Fibroblast of lung (primary cell): ENCODE results near the gene NPR2. TPM values are rescaled to one million over a fixed set of nuclear protein-coding genes. Genes with fewer than 3 reads are reported as not detected.

Source experiments
- DNase-seq, 2 donors: peaks; one replicate each; pipeline versions ENCODE4 v3.0.0 to v3.0.0-alpha.2; 2010; ENCODE audit warnings: low read depth in 2 of 2
- H2AFZ ChIP-seq: 2 replicates; pipeline ENCODE4 v1.5.1; 2012; ENCODE audit warnings: low read length, control low read depth, inconsistent platforms
- H3K27ac ChIP-seq: 2 replicates; pipeline ENCODE4 v1.5.1; 2011; ENCODE audit warnings: low read length, control low read depth; ENCODE audit not compliant: insufficient read depth
- H3K27me3 ChIP-seq: 2 replicates; pipeline ENCODE4 v1.5.1; 2011; ENCODE audit warnings: mild to moderate bottlenecking, low read length; ENCODE audit not compliant: control insufficient read depth, insufficient read depth
- H3K36me3 ChIP-seq: 2 replicates; pipeline ENCODE4 v1.5.1; 2011; ENCODE audit warnings: low read length; ENCODE audit not compliant: control insufficient read depth, insufficient read depth
- H3K4me1 ChIP-seq: 2 replicates; pipeline ENCODE4 v1.5.1; 2011; ENCODE audit warnings: low read length; ENCODE audit not compliant: control insufficient read depth, insufficient read depth; ENCODE audit errors: extremely low read depth
- H3K4me2 ChIP-seq: 2 replicates; pipeline ENCODE4 v1.5.1; 2011; ENCODE audit warnings: low read length, control low read depth; ENCODE audit not compliant: insufficient read depth; ENCODE audit errors: extremely low read depth
- H3K4me3 ChIP-seq, 4 experiments: fragments of 200-600 bp in 1 of 4; sonication (generic) in 1 of 4; replicated peaks in 1 of 4; 2 replicates each; pipeline ENCODE4 v1.5.1; 2011 to 2016; ENCODE audit warnings: low read length in 4 of 4, low read depth in 3 of 4, mild to moderate bottlenecking in 3 of 4, control low read depth in 2 of 4, inconsistent platforms in 1 of 4, mixed read lengths in 1 of 4; ENCODE audit not compliant: insufficient read depth in 1 of 4; ENCODE audit errors: control extremely low read depth in 1 of 4
- H3K79me2 ChIP-seq: 2 replicates; pipeline ENCODE4 v1.5.1; 2012; ENCODE audit warnings: mild to moderate bottlenecking, low read length, inconsistent platforms; ENCODE audit not compliant: control insufficient read depth, insufficient read depth
- H3K9ac ChIP-seq: 2 replicates; pipeline ENCODE4 v1.5.1; 2011; ENCODE audit warnings: mild to moderate bottlenecking, low read length, control low read depth; ENCODE audit not compliant: insufficient read depth
- H3K9me3 ChIP-seq: 2 replicates; pipeline ENCODE4 v1.5.1; 2012; ENCODE audit warnings: low read depth, low read length; ENCODE audit not compliant: control insufficient read depth, insufficient read depth
- H4K20me1 ChIP-seq: 2 replicates; pipeline ENCODE4 v1.5.1; 2011; ENCODE audit warnings: low read length; ENCODE audit not compliant: control insufficient read depth, insufficient read depth; ENCODE audit errors: extremely low read depth
- EZH2 ChIP-seq: IDR thresholded peaks from 2 replicates; pipeline ENCODE4 v1.5.1; 2012; ENCODE audit warnings: low read length, control low read depth, mild to moderate bottlenecking; ENCODE audit errors: missing control alignments
- polyA plus RNA-seq, 2 donors: library from polyadenylated mRNA; depleted of rRNA in 1 of 2; stranded (reverse) in 1 of 2; unstranded in 1 of 2; fragments of >200 nt; gene quantifications; 2 replicates each; pipeline ENCODE4 v1.2.1, GENCODE V29; 2011 to 2012; ENCODE audit warnings: missing spikeins in 1 of 2
- total RNA-seq: library from RNA; depleted of rRNA; stranded (reverse); fragments of >200 nt; gene quantifications from 2 replicates; pipeline ENCODE4 v1.2.1, GENCODE V29; 2014
- TF ChIP-seq, protein P1 (sequence below), 2 donors: IDR thresholded peaks in 1 of 2; conservative IDR thresholded peaks in 1 of 2; 1 replicate in 1 of 2; 2 replicates in 1 of 2; pipeline ENCODE4 v1.5.1; 2011 to 2012; ENCODE audit warnings: low read length in 2 of 2, control low read depth in 1 of 2, inconsistent platforms in 1 of 2, low read depth in 1 of 2, mild to moderate bottlenecking in 1 of 2

Gene NPR2
- total and polyA plus RNA-seq, 2 donors (not counting 1 experiment from before 2014, with no cell fraction given): 26.3 to 47.4 TPM

DNA sequence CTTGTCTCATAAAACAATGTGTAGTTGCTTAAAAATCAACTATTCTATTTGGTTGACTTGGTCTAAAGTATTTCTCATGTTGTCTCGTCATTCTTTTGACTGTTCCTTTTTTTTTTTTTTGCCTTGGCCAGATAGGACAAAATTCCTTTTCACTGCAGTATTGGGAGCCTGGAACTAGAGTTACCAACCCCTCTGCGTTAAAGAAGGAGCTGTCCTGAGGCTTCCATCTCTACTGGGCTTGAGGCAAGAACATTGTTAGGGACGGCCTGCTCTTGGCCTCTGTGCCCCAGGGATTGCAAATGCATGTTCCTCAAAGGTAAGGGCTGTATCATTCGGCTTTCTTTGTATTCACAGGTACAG is 1.4 kb upstream of the NPR2 start:
- no peak for DNase-seq
- H3K9ac ChIP-seq: no peak overlapping the region
- H3K79me2 ChIP-seq: peaks cover 4% of the 10 kb centered on the region
- TF ChIP-seq, protein P1, sequence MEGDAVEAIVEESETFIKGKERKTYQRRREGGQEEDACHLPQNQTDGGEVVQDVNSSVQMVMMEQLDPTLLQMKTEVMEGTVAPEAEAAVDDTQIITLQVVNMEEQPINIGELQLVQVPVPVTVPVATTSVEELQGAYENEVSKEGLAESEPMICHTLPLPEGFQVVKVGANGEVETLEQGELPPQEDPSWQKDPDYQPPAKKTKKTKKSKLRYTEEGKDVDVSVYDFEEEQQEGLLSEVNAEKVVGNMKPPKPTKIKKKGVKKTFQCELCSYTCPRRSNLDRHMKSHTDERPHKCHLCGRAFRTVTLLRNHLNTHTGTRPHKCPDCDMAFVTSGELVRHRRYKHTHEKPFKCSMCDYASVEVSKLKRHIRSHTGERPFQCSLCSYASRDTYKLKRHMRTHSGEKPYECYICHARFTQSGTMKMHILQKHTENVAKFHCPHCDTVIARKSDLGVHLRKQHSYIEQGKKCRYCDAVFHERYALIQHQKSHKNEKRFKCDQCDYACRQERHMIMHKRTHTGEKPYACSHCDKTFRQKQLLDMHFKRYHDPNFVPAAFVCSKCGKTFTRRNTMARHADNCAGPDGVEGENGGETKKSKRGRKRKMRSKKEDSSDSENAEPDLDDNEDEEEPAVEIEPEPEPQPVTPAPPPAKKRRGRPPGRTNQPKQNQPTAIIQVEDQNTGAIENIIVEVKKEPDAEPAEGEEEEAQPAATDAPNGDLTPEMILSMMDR (conservative IDR thresholded peaks at IDR 0.05 in 1 of 2, IDR thresholded peaks at IDR 0.05 in 1 of 2; ENCODE audit: low read depth in 1 of 2, low read length in 2 of 2): no peak
- TF ChIP-seq EZH2: no peak
- H3K9me3 ChIP-seq: no peaks in the 10 kb centered on the region
- H4K20me1 ChIP-seq: no peaks in the 10 kb centered on the region
- H3K4me2 ChIP-seq: no peak overlapping the region
- H3K27ac ChIP-seq: no peak overlapping the region
- H3K27me3 ChIP-seq: peaks cover 3% of the 10 kb centered on the region
- no peak overlapping the region for H2AFZ ChIP-seq
- H3K36me3 ChIP-seq: no peaks in the 10 kb centered on the region
- no peak overlapping the region for H3K4me3 ChIP-seq
- H3K4me1 ChIP-seq: peaks cover 14% of the 10 kb centered on the region

DNA sequence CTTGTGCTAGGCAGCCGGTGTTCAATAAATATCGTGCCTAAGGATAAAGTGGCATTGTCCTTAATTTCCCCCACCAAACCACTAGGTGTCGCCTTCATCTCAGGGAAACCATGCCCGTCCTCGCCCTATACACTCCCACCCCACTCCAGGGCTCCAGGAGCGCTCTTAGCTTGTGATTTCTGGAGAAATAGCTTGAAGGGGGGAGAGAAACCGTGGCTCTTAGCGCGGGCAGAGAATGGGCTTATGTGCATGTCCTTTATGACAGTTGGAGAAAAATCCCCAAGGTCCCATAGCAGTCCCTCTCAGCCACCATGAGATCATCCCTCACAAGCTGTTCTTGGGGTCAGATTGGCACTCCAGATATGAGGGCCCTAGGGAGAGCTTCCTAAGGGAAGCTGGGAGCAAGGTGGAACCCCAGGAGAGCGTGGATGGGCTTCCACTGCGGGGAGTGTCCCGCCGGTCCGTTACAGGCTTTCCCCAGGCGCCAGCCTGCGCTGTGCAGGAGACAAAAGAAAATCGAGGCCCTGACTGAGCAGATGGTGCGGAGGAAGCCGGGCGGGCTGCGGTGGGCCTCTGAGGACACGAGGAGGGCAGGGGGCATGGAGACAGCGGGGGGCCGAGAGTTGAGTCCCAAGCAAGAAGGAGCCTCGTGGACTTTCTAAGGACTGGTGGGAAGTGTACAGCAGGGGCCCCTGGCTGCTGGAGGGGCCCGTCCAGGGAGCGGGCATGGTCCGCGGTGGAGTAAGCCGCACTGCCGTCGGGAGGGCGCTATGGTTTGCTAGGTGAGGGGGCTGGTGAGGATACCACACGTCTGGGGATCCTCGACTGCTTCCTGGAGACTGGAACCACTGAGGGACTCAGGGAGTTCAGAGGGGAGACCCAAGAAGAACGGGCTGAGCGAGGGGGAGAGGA is 750 bp upstream of the NPR2 start:
- Histone ChIP-seq H3K36me3 (no peaks in the 10 kb centered on the region), H3K27ac (peak overlapping the region; percentile 6), H3K9me3 (no peaks in the 10 kb centered on the region), H3K79me2 (peaks cover 4% of the 10 kb centered on the region), H3K27me3 (peaks cover 2% of the 10 kb centered on the region), H3K4me1 (peaks cover 14% of the 10 kb centered on the region), H4K20me1 (no peaks in the 10 kb centered on the region), H3K4me3 (peak overlapping the region in 1 of 4 experiments; percentile 30), H2AFZ (peak overlapping the region; percentile 71), H3K4me2 (peak overlapping the region; percentile 13), H3K9ac (no peak overlapping the region)
- no peak for TF ChIP-seq EZH2
- TF ChIP-seq, protein P1 (conservative IDR thresholded peaks at IDR 0.05 in 1 of 2, IDR thresholded peaks at IDR 0.05 in 1 of 2; ENCODE audit: low read depth in 1 of 2, low read length in 2 of 2): peak; percentile 84 to 90
- DNase-seq: peak; percentile 72 to 90

DNA sequence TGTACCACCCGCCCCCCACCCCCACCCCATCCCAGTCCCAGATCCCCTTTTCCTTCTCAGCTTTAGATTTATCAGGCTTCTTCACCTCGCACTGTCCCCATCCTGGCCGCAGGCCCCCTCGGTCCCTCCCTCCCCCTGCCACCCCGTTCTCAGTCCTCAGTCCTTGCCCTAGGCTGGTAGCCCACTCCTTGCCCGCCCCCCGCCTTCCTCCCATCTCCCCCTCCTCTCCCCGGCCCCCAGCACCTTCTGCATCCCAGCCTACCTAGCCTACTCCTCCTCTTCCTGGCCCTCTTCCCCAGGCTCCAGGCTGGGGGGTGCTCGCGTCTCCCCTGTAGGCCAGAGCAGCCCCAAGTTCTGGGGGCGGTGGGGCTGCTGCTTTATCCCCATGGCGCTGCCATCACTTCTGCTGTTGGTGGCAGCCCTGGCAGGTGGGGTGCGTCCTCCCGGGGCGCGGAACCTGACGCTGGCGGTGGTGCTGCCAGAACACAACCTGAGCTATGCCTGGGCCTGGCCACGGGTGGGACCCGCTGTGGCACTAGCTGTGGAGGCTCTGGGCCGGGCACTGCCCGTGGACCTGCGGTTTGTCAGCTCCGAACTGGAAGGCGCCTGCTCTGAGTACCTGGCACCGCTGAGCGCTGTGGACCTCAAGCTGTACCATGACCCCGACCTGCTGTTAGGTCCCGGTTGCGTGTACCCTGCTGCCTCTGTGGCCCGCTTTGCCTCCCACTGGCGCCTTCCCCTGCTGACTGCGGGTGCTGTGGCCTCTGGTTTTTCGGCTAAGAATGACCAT is 828 bp downstream of the NPR2 start:
- no peak for TF ChIP-seq EZH2
- TF ChIP-seq, protein P1 (conservative IDR thresholded peaks at IDR 0.05 in 1 of 2, IDR thresholded peaks at IDR 0.05 in 1 of 2; ENCODE audit: low read depth in 1 of 2, low read length in 2 of 2): no peak
- Histone ChIP-seq H4K20me1 (no peaks in the 10 kb centered on the region), H3K4me2 (peak overlapping the region; percentile 86), H2AFZ (no peak overlapping the region), H3K4me3 (peak overlapping the region in 3 of 4 experiments; percentile 50 to 65 (median 59)), H3K9ac (peak overlapping the region; percentile 68), H3K79me2 (peaks cover 4% of the 10 kb centered on the region), H3K27me3 (no peaks in the 10 kb centered on the region), H3K9me3 (no peaks in the 10 kb centered on the region), H3K4me1 (peaks cover 14% of the 10 kb centered on the region), H3K27ac (peak overlapping the region; percentile 63), H3K36me3 (no peaks in the 10 kb centered on the region)
- DNase-seq: no peak
